ENCODE measurements around the gene PTPRK.

PTPRK gene

DNA sequence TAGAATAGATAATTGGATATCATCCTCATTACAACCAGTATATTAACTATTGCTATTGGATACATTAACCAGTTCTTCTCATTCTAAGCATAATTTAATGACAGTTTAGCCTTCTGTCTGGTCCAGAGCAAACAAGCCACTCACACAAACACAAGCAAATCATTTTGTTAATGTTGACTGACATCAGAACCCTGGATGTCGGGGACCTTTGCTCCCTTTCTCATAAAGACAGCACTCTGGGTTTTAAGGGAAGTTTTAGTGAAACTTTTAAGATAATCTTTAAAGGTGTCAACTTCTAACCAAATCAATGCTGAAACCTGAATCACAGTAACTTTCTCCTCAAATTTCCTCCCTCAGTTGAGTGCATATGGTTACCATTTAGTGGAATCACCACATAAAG is 113.9 kb downstream of the PTPRK start:
- no peak overlapping the region for H3K27ac ChIP-seq
- no peak for TF ChIP-seq CTCF (IDR thresholded peaks at IDR 0.05; ENCODE audit: low read depth, low read length, missing control alignments)
- no peaks in the 10 kb centered on the region for H3K36me3 ChIP-seq (replicated peaks)
- in situ Hi-C loops (cut with HindIII; ENCODE audit: low pct_ligation_motif_present, low sequenced_read_pairs), result no loop called here
- no peaks in the 10 kb centered on the region for H3K27me3 ChIP-seq (replicated peaks)
- no peak overlapping the region for H3K4me3 ChIP-seq (ENCODE audit: low read depth, low read length)
- DNase-seq, result no peak

DNA sequence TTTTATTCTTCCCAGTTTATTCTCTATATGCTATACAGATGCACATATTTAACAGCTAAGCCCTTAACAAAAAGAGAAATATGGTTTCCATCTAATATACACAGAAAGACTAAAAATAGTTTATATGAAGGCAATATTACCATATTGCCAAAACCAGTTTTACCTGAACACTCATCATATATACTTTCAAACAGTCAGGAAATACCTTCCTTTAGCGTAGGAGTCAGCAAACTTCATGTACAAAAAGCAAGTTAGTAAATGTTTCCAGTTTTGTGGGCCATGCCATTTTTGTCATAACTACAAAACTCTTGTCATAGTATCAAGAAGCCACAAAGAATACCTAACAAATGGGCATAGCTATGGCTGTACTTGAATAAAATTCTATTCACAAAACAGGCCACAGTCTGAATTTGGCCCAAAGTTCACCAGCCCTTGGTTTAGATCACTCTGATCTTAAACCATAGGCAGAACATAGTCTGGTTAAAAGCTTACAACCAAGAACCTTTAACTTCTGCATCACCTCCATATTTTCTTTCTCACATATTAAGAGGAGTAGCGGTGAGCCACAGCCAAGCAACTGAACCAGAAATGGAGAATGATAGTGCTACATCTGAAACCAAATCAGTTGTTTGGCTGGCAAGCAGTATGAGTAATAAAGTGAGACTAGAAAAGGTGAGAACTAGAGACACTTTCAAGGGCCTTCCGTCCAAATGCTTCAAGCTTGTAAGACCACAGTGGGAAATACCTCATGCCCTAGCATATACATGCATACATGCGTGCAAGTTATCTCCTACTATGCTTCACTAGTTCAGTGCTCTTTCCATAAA is 116.6 kb downstream of the PTPRK start:
- Histone ChIP-seq H3K36me3 (replicated peaks) (no peaks in the 10 kb centered on the region), H3K27ac (no peak overlapping the region), H3K4me3 (ENCODE audit: low read depth, low read length) (no peak overlapping the region), H3K27me3 (replicated peaks) (no peaks in the 10 kb centered on the region)
- no peak for TF ChIP-seq CTCF (IDR thresholded peaks at IDR 0.05; ENCODE audit: low read depth, low read length, missing control alignments)
- DNase-seq, result no peak
- in situ Hi-C loops (cut with HindIII; ENCODE audit: low pct_ligation_motif_present, low sequenced_read_pairs), result no loop called here

DNA sequence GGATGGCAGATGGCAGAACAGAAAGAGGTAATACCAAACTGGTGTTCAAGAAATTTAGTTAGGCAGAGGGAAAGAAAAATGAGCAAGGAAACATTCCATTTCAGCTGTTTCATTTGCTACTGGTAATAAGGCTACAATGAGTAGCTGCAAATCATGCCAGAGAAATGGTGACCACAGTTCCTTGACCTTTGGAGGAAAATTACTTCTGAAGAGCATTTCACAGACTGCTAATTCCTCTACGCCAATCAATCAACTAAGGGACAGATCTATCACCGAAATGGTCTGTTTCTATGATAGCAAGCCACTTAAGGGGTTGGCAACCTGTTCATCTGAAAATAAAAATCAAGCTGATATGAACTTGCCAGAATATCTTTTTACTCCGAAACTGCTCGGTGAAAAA is 119.5 kb downstream of the PTPRK start:
- Histone ChIP-seq H3K27ac (no peak overlapping the region), H3K27me3 (replicated peaks) (no peaks in the 10 kb centered on the region), H3K4me3 (ENCODE audit: low read depth, low read length) (no peak overlapping the region), H3K36me3 (replicated peaks) (no peaks in the 10 kb centered on the region)
- in situ Hi-C loops (cut with HindIII; ENCODE audit: low pct_ligation_motif_present, low sequenced_read_pairs), result no loop called here
- DNase-seq, result no peak
- no peak for TF ChIP-seq CTCF (IDR thresholded peaks at IDR 0.05; ENCODE audit: low read depth, low read length, missing control alignments)

- no peak for TF ChIP-seq CTCF (IDR thresholded peaks at IDR 0.05; ENCODE audit: low read depth, low read length, missing control alignments)
- no peak overlapping the region for H3K27ac ChIP-seq
- no peak overlapping the region for H3K4me3 ChIP-seq (ENCODE audit: low read depth, low read length)
- DNase-seq, result no peak
- in situ Hi-C loops (cut with HindIII; ENCODE audit: low pct_ligation_motif_present, low sequenced_read_pairs), result no loop called here
- H3K36me3 ChIP-seq (replicated peaks), result no peaks in the 10 kb centered on the region
- H3K27me3 ChIP-seq (replicated peaks), result no peaks in the 10 kb centered on the region
Observed at GRCh38 chr6:128397996-128398395, 122.4 kb downstream of the PTPRK start.

GRCh38 chr6:128395596-128395995 is 124.8 kb downstream of the PTPRK start:
- DNase-seq, result no peak
- Histone ChIP-seq H3K27me3 (replicated peaks) (no peaks in the 10 kb centered on the region), H3K4me3 (ENCODE audit: low read depth, low read length) (no peak overlapping the region), H3K36me3 (replicated peaks) (no peaks in the 10 kb centered on the region), H3K27ac (no peak overlapping the region)
- TF ChIP-seq CTCF (IDR thresholded peaks at IDR 0.05; ENCODE audit: low read depth, low read length, missing control alignments), result no peak
- in situ Hi-C loops (cut with HindIII; ENCODE audit: low pct_ligation_motif_present, low sequenced_read_pairs), result no loop called here

DNA sequence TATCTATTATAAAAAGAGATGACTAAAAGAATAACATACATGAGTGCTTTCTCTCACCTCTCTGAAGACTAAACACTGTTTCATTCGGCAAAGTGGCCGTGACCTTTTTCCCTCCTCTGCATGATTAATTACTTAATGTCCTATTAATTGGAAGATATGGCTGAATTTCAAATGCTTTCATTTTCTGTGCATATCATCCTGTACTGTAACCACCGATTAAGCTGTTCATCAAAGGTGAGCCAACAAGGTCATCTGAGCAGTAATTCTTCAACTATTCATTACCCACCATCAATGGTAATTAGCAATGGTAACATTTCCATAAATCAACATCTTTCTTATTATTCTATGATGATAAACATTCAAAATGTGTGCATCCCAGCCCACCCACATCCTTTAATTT is 125.2 kb downstream of the PTPRK start:
- no peaks in the 10 kb centered on the region for H3K27me3 ChIP-seq (replicated peaks)
- no peak overlapping the region for H3K27ac ChIP-seq
- no peaks in the 10 kb centered on the region for H3K36me3 ChIP-seq (replicated peaks)
- TF ChIP-seq CTCF (IDR thresholded peaks at IDR 0.05; ENCODE audit: low read depth, low read length, missing control alignments), result no peak
- no peak overlapping the region for H3K4me3 ChIP-seq (ENCODE audit: low read depth, low read length)
- DNase-seq, result no peak
- in situ Hi-C loops (cut with HindIII; ENCODE audit: low pct_ligation_motif_present, low sequenced_read_pairs), result no loop called here
